ENCODE data around the gene CD5L.

- TF ChIP-seq CTCF (optimal IDR thresholded peaks at IDR 0.05 in 1 of 3, IDR thresholded peaks at IDR 0.05 in 1 of 3, conservative IDR thresholded peaks at IDR 0.05 in 1 of 3; ENCODE audit: extremely low read depth in 1 of 3, insufficient read depth in 2 of 3, low read length in 3 of 3), result no peak
- TF ChIP-seq EZH2 (IDR thresholded peaks at IDR 0.05; ENCODE audit: low read length), result no peak
These were observed 35.0 kb downstream of the CD5L start for GRCh38 chr1:157806431-157807149.

Data from keratinocyte (primary cell).